Measurements from ENCODE around the gene RAPGEF2.
"Not testable (repeated sequence)": the region's sequence is repeated elsewhere in the genome, so short reads cannot be mapped to it uniquely, and the experiment has no call there.

RAPGEF2 gene

GRCh38 chr4:159282944-159283343 is 180.1 kb downstream of the RAPGEF2 start:
- no peak for DNase-seq

- no peak for DNase-seq
Observed at GRCh38 chr4:159283696-159284095, 180.8 kb downstream of the RAPGEF2 start.

- no peak for DNase-seq
Observed at GRCh38 chr4:159284113-159284512, 181.2 kb downstream of the RAPGEF2 start.

DNA sequence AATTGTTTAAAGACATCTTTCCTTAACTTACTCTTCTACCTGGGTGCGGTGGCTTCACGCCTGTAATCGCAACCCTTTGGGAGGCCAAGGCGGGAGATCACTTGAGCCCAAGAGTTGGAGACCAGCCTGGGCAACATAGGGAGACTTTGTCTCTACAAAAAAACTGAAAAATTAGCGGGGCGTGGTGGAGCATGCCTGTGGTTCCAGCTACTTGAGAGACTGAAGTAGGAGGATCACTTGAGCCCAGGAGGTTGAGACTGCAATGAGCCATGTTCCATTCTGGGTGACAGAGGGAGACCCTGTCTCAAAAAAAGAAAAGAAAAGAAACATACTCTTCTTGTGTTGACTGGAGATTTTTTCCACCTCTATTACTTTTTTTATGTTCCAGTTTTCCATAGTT is 181.9 kb downstream of the RAPGEF2 start:
- no peak for DNase-seq

DNA sequence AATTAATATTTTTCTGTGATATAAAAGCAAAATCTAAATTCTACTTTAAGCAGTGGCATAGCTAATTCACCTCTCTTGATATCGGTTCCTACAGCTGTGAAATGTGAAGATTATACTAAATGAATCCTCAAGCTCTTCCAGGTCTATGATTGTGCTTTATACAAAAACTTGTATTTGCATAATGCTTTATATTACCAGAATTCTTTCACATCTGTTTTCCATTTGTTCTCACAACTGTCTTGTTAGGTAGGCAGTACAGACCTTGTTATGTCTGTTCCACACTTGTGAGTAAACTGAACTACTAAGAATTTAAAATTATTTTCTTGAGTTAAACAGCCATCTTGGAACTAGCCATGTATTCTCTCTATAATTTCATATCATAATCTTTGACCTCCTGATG is 184.9 kb downstream of the RAPGEF2 start:
- no peak for DNase-seq

GRCh38 chr4:159289682-159290081 is 186.8 kb downstream of the RAPGEF2 start:
- no peak for DNase-seq

- no peak for DNase-seq
Observed at GRCh38 chr4:159290321-159291030, 187.6 kb downstream of the RAPGEF2 start.

DNA sequence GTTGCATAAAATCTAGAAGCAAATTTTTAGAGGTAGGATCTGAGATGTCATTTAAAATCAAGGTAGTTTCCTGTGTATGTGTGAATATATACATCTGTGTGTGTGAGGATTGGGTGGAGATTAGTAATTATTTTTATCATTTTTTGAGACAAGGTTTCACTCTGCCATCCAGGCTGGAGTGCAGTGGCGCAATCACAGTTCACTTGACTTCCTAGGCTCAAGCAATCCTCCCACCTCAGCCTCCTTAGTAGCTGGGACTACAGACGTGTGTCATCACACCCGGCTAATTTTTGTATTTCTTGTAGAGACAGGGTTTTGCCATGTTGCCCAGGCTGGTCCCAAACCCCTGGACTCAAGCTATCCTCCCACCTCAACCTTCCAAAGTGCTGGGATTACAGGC is 188.3 kb downstream of the RAPGEF2 start:
- DNase-seq: no peak

DNA sequence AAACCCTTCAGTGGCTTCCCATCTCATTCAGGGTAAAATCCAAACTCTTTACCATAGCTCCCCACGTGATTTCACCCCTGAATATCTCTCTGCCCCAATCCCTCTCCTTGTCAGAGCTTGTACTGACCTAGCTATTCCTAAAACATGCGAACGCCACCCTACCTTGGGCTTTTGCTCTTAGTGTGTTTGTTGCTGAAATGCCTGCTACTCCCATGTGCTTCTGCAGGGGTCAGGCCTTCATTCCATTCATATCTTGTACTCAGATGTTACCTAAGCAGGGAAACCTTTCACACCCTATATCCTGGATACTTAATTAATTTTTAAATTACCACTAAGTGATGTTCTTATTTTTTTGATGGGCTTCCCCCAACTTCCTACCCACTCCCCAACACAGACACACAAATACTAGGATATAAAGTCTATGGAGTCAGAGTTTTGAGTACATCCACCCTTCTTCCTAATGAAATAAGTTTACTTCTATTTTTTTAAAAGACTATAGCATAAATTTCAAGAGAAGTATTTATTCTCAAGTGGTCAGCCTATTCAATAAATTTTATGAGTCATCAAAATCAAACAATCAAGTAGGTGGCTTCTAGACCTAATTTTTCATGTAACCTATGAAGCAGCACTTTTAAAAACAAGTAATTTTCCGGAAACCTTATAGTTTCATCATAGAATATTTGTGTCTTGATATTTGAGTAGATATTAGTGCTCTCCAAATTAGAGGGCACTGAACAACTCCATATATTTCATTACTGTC is 189.4 kb downstream of the RAPGEF2 start:
- no peak for DNase-seq

- no peak for DNase-seq
Observed at GRCh38 chr4:159293811-159294515, 191.1 kb downstream of the RAPGEF2 start.

DNA sequence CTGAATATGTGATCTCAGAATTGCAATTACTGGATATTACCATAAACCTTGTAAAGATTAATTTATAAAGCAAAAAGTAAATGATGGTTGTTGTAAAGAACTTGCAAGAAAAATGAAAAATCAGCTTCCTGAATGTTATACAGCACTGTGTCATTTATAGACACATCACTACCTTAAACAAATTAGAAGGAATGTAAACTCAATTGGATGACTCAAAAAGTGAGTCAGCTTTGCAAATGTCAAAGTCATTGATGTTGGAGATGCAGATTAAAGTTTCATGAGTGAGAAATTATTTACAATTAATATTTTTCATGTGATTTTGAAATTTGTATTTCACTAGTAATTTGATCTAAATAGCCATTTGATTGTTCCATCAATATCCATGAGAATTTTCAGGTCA is 193.2 kb downstream of the RAPGEF2 start:
- no peak for DNase-seq

- no peak for DNase-seq
Observed at GRCh38 chr4:159297091-159297490, 194.2 kb downstream of the RAPGEF2 start.

GRCh38 chr4:159298502-159298901 is 195.6 kb downstream of the RAPGEF2 start:
- no peak for DNase-seq

- no peak for DNase-seq
Observed at GRCh38 chr4:159303435-159303834, 200.6 kb downstream of the RAPGEF2 start.

- no peak for DNase-seq
Observed at GRCh38 chr4:159305129-159305528, 202.2 kb downstream of the RAPGEF2 start.

DNA sequence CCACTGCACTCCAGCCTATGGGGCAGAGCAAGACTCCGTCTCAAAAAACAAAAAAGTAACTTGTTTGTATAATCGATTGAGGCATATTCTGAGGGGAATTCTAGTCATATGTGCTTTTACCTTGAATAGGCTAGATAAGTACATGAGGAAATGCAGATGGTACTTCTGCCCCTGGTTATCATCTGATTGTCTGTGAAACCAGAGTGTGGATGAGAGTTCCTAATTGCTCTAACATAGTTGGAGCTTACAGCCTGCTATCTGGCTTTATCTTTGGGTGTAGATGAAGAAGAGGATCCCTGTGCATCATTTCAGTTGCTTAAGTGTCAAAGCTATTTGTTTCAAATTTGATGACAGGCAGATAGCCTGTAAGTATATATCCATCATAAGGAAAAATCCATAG is 205.1 kb downstream of the RAPGEF2 start:
- DNase-seq: no peak

GRCh38 chr4:159308566-159309340 is 205.9 kb downstream of the RAPGEF2 start:
- DNase-seq: no peak

DNA sequence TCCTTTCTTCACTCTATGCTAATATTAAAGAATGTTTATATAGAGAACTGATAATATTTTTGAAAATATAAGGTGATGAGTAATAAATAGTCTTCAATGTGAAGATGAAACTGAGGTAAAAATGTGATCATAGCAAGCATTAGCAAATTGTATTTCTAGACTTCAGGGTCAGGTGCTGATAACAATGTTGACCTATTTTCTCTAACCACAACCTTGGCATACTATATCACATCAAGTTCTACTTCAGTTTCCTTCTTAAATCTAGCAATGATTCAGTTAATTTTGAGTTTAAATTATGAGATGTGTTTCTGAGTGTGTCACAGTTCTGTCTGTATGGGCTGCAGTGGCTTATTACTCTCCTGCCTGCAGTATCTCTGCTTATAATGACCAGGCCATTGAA is 209.4 kb downstream of the RAPGEF2 start:
- no peak for DNase-seq

GRCh38 chr4:159315879-159316278 is 213.0 kb downstream of the RAPGEF2 start:
- not testable (repeated sequence) for DNase-seq

- DNase-seq: no peak
Observed at GRCh38 chr4:159317203-159317602, 214.3 kb downstream of the RAPGEF2 start.

DNA sequence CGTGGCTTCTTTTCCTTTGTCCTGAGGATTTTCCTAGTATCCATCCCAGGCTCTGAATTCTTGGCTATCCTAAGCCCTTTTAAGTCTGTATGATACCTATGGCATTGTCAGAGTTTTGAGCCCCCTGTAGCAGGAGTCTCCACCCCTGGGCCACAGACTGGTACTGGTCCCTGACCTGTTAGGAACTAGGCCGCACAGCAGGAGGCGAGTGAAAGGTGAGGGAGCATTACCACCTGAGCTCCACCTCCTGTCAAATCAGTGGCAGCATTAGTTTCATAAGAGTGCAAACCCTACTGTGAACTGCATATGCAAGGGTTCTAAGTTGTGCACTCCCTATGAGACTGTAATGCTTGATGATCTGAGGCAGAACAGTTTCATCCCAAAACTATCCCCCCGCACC is 216.1 kb downstream of the RAPGEF2 start:
- no peak for DNase-seq

GRCh38 chr4:159326480-159326879 is 223.6 kb downstream of the RAPGEF2 start:
- no peak for DNase-seq

DNA sequence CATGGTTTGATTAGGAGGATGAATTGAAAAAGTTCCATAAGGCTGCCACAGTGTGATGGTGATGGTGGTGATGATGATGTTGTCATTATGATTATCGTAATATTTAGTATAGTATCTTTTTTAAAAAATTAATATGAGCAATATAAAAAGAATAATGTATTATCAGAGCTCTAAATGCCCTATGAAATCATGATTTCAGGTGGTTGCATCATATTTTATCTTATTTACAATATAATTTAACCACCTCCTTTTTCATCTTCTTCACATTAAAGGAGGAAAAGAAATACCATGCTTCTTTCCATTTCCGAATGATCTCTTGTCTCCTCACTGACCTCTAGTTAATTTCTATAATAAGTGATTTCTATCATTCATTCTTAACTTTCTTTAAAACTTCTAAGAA is 225.9 kb downstream of the RAPGEF2 start:
- DNase-seq: no peak
